Kidney (tissue), 14 donors: ENCODE results near the gene RABL3. TPM values are rescaled to one million over a fixed set of nuclear protein-coding genes. Genes with fewer than 3 reads are reported as not detected.

ENCODE experiments used
- DNase-seq, 5 donors: peaks; one replicate each; pipeline ENCODE4 v3.0.0-alpha.2; 2013 to 2020
- FAIRE-seq: peaks from 2 replicates; lab custom pipeline; 2012; peaks lifted over from hg19 to GRCh38; lab: Jason Lieb, UNC
- H3K27ac ChIP-seq, 2 donors: one replicate each; pipeline ENCODE4 v1.7.0; 2013; ENCODE audit warnings: low read depth in 2 of 2, low read length in 2 of 2, inconsistent platforms in 1 of 2
- H3K27me3 ChIP-seq: one replicate; pipeline ENCODE4 v1.7.1; 2013; ENCODE audit warnings: low read length, inconsistent platforms; ENCODE audit not compliant: control insufficient read depth, insufficient read depth
- H3K36me3 ChIP-seq, 3 donors: one replicate each; pipeline versions ENCODE4 v1.7.0 to v1.7.1; 2013; ENCODE audit warnings: low read length in 3 of 3, control low read depth in 1 of 3, inconsistent platforms in 1 of 3; ENCODE audit not compliant: insufficient read depth in 3 of 3, control insufficient read depth in 2 of 3
- H3K4me1 ChIP-seq, 3 donors: one replicate each; pipeline versions ENCODE4 v1.7.0 to v1.7.1; 2013; ENCODE audit warnings: low read length in 3 of 3, inconsistent platforms in 1 of 3, low read depth in 1 of 3; ENCODE audit not compliant: control insufficient read depth in 2 of 3, insufficient read depth in 2 of 3
- H3K4me3 ChIP-seq, 3 donors: one replicate each; pipeline versions ENCODE4 v1.7.0 to v1.8.1; 2013; ENCODE audit warnings: low read length in 3 of 3, control low read depth in 1 of 3, inconsistent platforms in 1 of 3
- H3K9ac ChIP-seq, 3 donors: one replicate each; pipeline versions ENCODE4 v1.7.0 to v1.7.1; 2013; ENCODE audit warnings: low read length in 3 of 3, control low read depth in 1 of 3, inconsistent platforms in 1 of 3
- H3K9me3 ChIP-seq, 3 donors: one replicate each; pipeline versions ENCODE4 v1.7.0 to v1.7.1; 2013; ENCODE audit warnings: low read length in 3 of 3, control low read depth in 1 of 3, inconsistent platforms in 1 of 3; ENCODE audit not compliant: control insufficient read depth in 2 of 3, insufficient read depth in 1 of 3
- CTCF ChIP-seq: IDR thresholded peaks from 3 replicates; pipeline ENCODE4 v1.5.1; 2012; ENCODE audit warnings: mild to moderate bottlenecking, moderate library complexity, borderline replicate concordance; ENCODE audit not compliant: insufficient read depth; ENCODE audit errors: extremely low read depth
- intact Hi-C: fragments of 100-400 bp; cut with DNase I; formaldehyde crosslinking; loops from one replicate; pipeline ENCODE4 v1.11.1; 2022
- polyA plus RNA-seq: library from polyadenylated mRNA; stranded (reverse); fragments of 350-450 nt; fragmentation: Illumina TruSeq; extraction: RNeasy Lipid Tissue Mini Kit (QIAGEN cat#74804); gene quantifications from one replicate; pipeline ENCODE4 v1.2.3, GENCODE V29; 2014; ENCODE audit warnings: low read depth, low replicate concordance; ENCODE audit not compliant: insufficient read depth
- total RNA-seq: library from RNA; stranded (reverse); fragmentation: NEBNext Ultra II Directional; extraction: Animal tissue kit (Norgen Biotek cat#: 25700); gene quantifications from one replicate; pipeline ENCODE4 v1.2.1, GENCODE V29; 2021
- donor health status: control.
- donor health status: control.
- donor health status: control.
- donor health status: control.
- donor health status: control.
- donor health status: DM: yes; HTN: yes; CAD: no.
- donor health status: Normal renal cell carcinoma (clear cell type).

Gene RABL3
- total and polyA plus RNA-seq, 2 donors from 2014 or later: 16.9 to 30.1 TPM

GRCh38 chr3:120652896-120653545 lies 89.3 kb downstream of the RABL3 start:
- DNase-seq (no peak), FAIRE-seq (no peak)
- Histone ChIP-seq H3K27ac (no peak overlapping the region), H3K4me1 (peaks cover 0 to 13% (median 3%) of the 10 kb centered on the region in 3 donors), H3K36me3 (peaks cover 0 to 9% (median 0%) of the 10 kb centered on the region in 3 donors), H3K9ac (no peak overlapping the region), H3K27me3 (no peaks in the 10 kb centered on the region), H3K9me3 (no peaks in the 10 kb centered on the region), H3K4me3 (no peak overlapping the region)
- TF ChIP-seq CTCF: no peak
- intact Hi-C loops: no loop called here

GRCh38 chr3:120652281-120652680 lies 90.0 kb downstream of the RABL3 start:
- H3K9ac ChIP-seq: no peak overlapping the region
- no peak for TF ChIP-seq CTCF
- intact Hi-C loops: no loop called here
- no peak overlapping the region for H3K4me3 ChIP-seq
- peaks cover 0 to 16% (median 0%) of the 10 kb centered on the region in 3 donors for H3K36me3 ChIP-seq
- no peaks in the 10 kb centered on the region for H3K9me3 ChIP-seq
- peaks cover 0 to 13% (median 3%) of the 10 kb centered on the region in 3 donors for H3K4me1 ChIP-seq
- no peaks in the 10 kb centered on the region for H3K27me3 ChIP-seq
- H3K27ac ChIP-seq: no peak overlapping the region
- no peak for DNase-seq
- no peak for FAIRE-seq

- no peak overlapping the region for H3K9ac ChIP-seq
- no peak for FAIRE-seq
- intact Hi-C loops: no loop called here
- peaks cover 0 to 21% (median 0%) of the 10 kb centered on the region in 3 donors for H3K36me3 ChIP-seq
- H3K9me3 ChIP-seq: no peaks in the 10 kb centered on the region
- H3K27me3 ChIP-seq: no peaks in the 10 kb centered on the region
- no peak for DNase-seq
- TF ChIP-seq CTCF: no peak
- peaks cover 0 to 13% (median 3%) of the 10 kb centered on the region in 3 donors for H3K4me1 ChIP-seq
- peak overlapping the region in 2 of 3 donors; percentile 14 to 24 for H3K4me3 ChIP-seq
- peak overlapping the region; percentile 47 to 51 for H3K27ac ChIP-seq
These were observed 92.0 kb downstream of the RABL3 start for GRCh38 chr3:120650311-120650710.

GRCh38 chr3:120649830-120650233 lies 92.5 kb downstream of the RABL3 start:
- H3K4me1 ChIP-seq: peaks cover 0 to 13% (median 3%) of the 10 kb centered on the region in 3 donors

More at GRCh38 chr3:120649830-120650233, 92.5 kb downstream of the RABL3 start:
- peak overlapping the region; percentile 74 to 75 for H3K27ac ChIP-seq
- FAIRE-seq (peak; percentile 87), DNase-seq (peak in 2 of 5 donors; percentile 16 to 17)
- H3K4me3 ChIP-seq: peak overlapping the region in 1 of 3 donors; percentile 24
- H3K9me3 ChIP-seq: no peaks in the 10 kb centered on the region
- no peak for TF ChIP-seq CTCF
- no peaks in the 10 kb centered on the region for H3K27me3 ChIP-seq
- no peak overlapping the region for H3K9ac ChIP-seq
- intact Hi-C loops: no loop called here
- H3K36me3 ChIP-seq: peaks cover 0 to 25% (median 0%) of the 10 kb centered on the region in 3 donors
